ENCODE measurements around the gene PNMA8C. TPM values are rescaled to one million over a fixed set of nuclear protein-coding genes. Genes with fewer than 3 reads are reported as not detected.

The PNMA8C gene
- total and polyA plus RNA-seq, 2 experiments from 2014 or later: 0.44 to 2.3 TPM

DNA sequence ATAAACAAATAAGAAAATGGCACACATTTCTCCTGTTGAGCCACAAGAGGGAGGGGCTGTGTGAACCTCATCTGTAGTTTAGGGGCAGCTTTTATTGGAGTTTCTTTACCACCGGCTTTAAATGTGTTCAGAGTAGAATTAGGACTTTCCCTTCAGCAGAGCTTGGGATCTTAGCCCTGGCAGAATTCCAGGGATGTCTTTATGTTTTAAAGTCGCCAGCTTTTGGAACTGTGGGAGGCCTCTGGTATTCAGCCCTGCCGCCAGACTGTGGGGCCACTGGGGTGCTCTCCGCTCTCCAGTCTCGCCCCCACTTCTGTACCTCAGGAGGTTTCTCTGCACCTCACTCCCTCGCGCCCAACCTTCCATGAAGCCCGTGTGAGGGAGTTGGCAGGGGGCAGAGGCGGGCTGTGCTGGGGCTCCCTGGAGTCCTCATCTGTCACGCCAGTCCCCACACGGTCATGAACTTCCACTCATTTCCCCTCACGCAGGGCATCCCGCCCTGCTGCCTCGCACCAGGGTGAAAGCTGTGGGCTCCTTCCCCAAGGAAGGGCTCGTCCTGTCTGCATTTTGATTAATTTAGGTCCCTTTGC is 46.9 kb downstream of the PNMA8C start:
- Mint-ChIP-seq H3K27ac (peak overlapping the region; percentile 55; the same call in 1 of the 2 replicates), H3K4me1 (no peaks in the 10 kb centered on the region), H3K27me3 (ENCODE audit: insufficient read depth, low read depth, poor library complexity) (peaks cover 4% of the 10 kb centered on the region), H3K4me3 (no peak overlapping the region), H3K36me3 (ENCODE audit: low read depth) (peaks cover 79% of the 10 kb centered on the region), H3K9me3 (no peaks in the 10 kb centered on the region)
- no peak overlapping the region for H3K4me3 ChIP-seq
- H3K27me3 ChIP-seq (ENCODE audit: insufficient read depth): no peaks in the 10 kb centered on the region
- H3K27ac ChIP-seq (ENCODE audit: low read depth): no peak overlapping the region; the same call in 1 of the 2 replicates
- no peaks in the 10 kb centered on the region for H3K9me2 ChIP-seq (ENCODE audit: insufficient read depth)
- ATAC-seq (no peak), DNase-seq (ENCODE audit: low spot score) (no peak)
- no peaks in the 10 kb centered on the region for H3K4me1 ChIP-seq (ENCODE audit: insufficient read depth)
- no peak overlapping the region for H3K4me2 ChIP-seq
- H3F3A ChIP-seq (replicated peaks; ENCODE audit: low read depth): no peaks in the 10 kb centered on the region
- H3K36me3 ChIP-seq (ENCODE audit: insufficient read depth): peaks cover 5% of the 10 kb centered on the region
- TF ChIP-seq POLR2AphosphoS5 (IDR thresholded peaks at IDR 0.05; ENCODE audit: low read depth) (no peak), EZH2 (IDR thresholded peaks at IDR 0.05; ENCODE audit: low read depth, unreplicated experiment) (no peak), ZNF114 (CRISPR knock-in tag; IDR thresholded peaks at IDR 0.05) (no peak), CREB1 (CRISPR knock-in tag; IDR thresholded peaks at IDR 0.05; ENCODE audit: low read depth) (no peak), NANOG (IDR thresholded peaks at IDR 0.05; ENCODE audit: borderline replicate concordance) (no peak), EZH2phosphoT487 (IDR thresholded peaks at IDR 0.05; ENCODE audit: unreplicated experiment) (no peak), ZNF331 (CRISPR knock-in tag; IDR thresholded peaks at IDR 0.05; ENCODE audit: low read depth) (no peak), STAT1 (IDR thresholded peaks at IDR 0.05; ENCODE audit: unreplicated experiment) (no peak), JUNB (IDR thresholded peaks at IDR 0.05; ENCODE audit: unreplicated experiment) (no peak)
- TF ChIP-seq, protein P1, sequence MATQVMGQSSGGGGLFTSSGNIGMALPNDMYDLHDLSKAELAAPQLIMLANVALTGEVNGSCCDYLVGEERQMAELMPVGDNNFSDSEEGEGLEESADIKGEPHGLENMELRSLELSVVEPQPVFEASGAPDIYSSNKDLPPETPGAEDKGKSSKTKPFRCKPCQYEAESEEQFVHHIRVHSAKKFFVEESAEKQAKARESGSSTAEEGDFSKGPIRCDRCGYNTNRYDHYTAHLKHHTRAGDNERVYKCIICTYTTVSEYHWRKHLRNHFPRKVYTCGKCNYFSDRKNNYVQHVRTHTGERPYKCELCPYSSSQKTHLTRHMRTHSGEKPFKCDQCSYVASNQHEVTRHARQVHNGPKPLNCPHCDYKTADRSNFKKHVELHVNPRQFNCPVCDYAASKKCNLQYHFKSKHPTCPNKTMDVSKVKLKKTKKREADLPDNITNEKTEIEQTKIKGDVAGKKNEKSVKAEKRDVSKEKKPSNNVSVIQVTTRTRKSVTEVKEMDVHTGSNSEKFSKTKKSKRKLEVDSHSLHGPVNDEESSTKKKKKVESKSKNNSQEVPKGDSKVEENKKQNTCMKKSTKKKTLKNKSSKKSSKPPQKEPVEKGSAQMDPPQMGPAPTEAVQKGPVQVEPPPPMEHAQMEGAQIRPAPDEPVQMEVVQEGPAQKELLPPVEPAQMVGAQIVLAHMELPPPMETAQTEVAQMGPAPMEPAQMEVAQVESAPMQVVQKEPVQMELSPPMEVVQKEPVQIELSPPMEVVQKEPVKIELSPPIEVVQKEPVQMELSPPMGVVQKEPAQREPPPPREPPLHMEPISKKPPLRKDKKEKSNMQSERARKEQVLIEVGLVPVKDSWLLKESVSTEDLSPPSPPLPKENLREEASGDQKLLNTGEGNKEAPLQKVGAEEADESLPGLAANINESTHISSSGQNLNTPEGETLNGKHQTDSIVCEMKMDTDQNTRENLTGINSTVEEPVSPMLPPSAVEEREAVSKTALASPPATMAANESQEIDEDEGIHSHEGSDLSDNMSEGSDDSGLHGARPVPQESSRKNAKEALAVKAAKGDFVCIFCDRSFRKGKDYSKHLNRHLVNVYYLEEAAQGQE (IDR thresholded peaks at IDR 0.05; ENCODE audit: unreplicated experiment): no peak
- TF ChIP-seq, protein P2, sequence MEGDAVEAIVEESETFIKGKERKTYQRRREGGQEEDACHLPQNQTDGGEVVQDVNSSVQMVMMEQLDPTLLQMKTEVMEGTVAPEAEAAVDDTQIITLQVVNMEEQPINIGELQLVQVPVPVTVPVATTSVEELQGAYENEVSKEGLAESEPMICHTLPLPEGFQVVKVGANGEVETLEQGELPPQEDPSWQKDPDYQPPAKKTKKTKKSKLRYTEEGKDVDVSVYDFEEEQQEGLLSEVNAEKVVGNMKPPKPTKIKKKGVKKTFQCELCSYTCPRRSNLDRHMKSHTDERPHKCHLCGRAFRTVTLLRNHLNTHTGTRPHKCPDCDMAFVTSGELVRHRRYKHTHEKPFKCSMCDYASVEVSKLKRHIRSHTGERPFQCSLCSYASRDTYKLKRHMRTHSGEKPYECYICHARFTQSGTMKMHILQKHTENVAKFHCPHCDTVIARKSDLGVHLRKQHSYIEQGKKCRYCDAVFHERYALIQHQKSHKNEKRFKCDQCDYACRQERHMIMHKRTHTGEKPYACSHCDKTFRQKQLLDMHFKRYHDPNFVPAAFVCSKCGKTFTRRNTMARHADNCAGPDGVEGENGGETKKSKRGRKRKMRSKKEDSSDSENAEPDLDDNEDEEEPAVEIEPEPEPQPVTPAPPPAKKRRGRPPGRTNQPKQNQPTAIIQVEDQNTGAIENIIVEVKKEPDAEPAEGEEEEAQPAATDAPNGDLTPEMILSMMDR (conservative IDR thresholded peaks at IDR 0.05; ENCODE audit: low read depth in 2 of 2): no peak
- TF ChIP-seq, protein P3, sequence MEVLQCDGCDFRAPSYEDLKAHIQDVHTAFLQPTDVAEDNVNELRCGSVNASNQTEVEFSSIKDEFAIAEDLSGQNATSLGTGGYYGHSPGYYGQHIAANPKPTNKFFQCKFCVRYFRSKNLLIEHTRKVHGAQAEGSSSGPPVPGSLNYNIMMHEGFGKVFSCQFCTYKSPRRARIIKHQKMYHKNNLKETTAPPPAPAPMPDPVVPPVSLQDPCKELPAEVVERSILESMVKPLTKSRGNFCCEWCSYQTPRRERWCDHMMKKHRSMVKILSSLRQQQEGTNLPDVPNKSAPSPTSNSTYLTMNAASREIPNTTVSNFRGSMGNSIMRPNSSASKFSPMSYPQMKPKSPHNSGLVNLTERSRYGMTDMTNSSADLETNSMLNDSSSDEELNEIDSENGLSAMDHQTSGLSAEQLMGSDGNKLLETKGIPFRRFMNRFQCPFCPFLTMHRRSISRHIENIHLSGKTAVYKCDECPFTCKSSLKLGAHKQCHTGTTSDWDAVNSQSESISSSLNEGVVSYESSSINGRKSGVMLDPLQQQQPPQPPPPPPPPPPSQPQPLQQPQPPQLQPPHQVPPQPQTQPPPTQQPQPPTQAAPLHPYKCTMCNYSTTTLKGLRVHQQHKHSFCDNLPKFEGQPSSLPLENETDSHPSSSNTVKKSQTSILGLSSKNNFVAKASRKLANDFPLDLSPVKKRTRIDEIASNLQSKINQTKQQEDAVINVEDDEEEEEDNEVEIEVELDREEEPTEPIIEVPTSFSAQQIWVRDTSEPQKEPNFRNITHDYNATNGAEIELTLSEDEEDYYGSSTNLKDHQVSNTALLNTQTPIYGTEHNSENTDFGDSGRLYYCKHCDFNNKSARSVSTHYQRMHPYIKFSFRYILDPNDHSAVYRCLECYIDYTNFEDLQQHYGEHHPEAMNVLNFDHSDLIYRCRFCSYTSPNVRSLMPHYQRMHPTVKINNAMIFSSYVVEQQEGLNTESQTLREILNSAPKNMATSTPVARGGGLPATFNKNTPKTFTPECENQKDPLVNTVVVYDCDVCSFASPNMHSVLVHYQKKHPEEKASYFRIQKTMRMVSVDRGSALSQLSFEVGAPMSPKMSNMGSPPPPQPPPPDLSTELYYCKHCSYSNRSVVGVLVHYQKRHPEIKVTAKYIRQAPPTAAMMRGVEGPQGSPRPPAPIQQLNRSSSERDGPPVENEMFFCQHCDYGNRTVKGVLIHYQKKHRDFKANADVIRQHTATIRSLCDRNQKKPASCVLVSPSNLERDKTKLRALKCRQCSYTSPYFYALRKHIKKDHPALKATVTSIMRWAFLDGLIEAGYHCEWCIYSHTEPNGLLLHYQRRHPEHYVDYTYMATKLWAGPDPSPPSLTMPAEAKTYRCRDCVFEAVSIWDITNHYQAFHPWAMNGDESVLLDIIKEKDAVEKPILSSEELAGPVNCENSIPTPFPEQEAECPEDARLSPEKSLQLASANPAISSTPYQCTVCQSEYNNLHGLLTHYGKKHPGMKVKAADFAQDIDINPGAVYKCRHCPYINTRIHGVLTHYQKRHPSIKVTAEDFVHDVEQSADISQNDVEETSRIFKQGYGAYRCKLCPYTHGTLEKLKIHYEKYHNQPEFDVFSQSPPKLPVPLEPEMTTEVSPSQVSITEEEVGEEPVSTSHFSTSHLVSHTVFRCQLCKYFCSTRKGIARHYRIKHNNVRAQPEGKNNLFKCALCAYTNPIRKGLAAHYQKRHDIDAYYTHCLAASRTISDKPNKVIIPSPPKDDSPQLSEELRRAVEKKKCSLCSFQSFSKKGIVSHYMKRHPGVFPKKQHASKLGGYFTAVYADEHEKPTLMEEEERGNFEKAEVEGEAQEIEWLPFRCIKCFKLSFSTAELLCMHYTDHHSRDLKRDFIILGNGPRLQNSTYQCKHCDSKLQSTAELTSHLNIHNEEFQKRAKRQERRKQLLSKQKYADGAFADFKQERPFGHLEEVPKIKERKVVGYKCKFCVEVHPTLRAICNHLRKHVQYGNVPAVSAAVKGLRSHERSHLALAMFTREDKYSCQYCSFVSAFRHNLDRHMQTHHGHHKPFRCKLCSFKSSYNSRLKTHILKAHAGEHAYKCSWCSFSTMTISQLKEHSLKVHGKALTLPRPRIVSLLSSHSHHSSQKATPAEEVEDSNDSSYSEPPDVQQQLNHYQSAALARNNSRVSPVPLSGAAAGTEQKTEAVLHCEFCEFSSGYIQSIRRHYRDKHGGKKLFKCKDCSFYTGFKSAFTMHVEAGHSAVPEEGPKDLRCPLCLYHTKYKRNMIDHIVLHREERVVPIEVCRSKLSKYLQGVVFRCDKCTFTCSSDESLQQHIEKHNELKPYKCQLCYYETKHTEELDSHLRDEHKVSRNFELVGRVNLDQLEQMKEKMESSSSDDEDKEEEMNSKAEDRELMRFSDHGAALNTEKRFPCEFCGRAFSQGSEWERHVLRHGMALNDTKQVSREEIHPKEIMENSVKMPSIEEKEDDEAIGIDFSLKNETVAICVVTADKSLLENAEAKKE (CRISPR knock-in tag; IDR thresholded peaks at IDR 0.05): no peak
- TF ChIP-seq, protein P4, sequence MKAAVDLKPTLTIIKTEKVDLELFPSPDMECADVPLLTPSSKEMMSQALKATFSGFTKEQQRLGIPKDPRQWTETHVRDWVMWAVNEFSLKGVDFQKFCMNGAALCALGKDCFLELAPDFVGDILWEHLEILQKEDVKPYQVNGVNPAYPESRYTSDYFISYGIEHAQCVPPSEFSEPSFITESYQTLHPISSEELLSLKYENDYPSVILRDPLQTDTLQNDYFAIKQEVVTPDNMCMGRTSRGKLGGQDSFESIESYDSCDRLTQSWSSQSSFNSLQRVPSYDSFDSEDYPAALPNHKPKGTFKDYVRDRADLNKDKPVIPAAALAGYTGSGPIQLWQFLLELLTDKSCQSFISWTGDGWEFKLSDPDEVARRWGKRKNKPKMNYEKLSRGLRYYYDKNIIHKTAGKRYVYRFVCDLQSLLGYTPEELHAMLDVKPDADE (IDR thresholded peaks at IDR 0.05): no peak
- H4K20me1 ChIP-seq (replicated peaks; ENCODE audit: insufficient read depth): peaks cover 20% of the 10 kb centered on the region
- peaks cover 38% of the 10 kb centered on the region for H3K79me2 ChIP-seq (replicated peaks; ENCODE audit: insufficient read depth)
- H2AFZ ChIP-seq: no peak overlapping the region
